Activated T-helper 1 cell treated with anti-CD3 and anti-CD28 coated beads, Interleukin-12 subunit alpha, Interleukin-12 subunit beta, Interleukin-2, Interleukin-4 antibody, amounts not matched to agents 30 ng/mL and 10 ng/mL and 1 ng/mL, durations not matched to agents 14 hours and 24 hours and 36 hours (primary cell): ENCODE data around the gene NDUFS2. TPM values are rescaled to one million over a fixed set of nuclear protein-coding genes. Genes with fewer than 3 reads are reported as not detected.
A peak's percentile ranks its signal among the peaks of the same experiment; 100 is the strongest.

Experiments used
- DNase-seq: peaks from one replicate; pipeline ENCODE4 v3.0.0; 2021; ENCODE audit warnings: low spot score
- H3K27ac Mint-ChIP-seq: one replicate; pipeline ENCODE4 v1.8.0; 2021; ENCODE audit warnings: mild to moderate bottlenecking, mixed read lengths
- H3K27me3 Mint-ChIP-seq: one replicate; pipeline ENCODE4 v1.8.0; 2022; ENCODE audit warnings: mild to moderate bottlenecking, moderate library complexity, mixed read lengths; ENCODE audit not compliant: insufficient read depth
- H3K36me3 Mint-ChIP-seq: one replicate; pipeline ENCODE4 v1.8.0; 2021; ENCODE audit warnings: low read depth, mixed read lengths
- H3K4me1 Mint-ChIP-seq: one replicate; pipeline ENCODE4 v1.8.0; 2021; ENCODE audit warnings: low read depth, mixed read lengths
- H3K4me3 Mint-ChIP-seq: one replicate; pipeline ENCODE4 v1.8.0; 2021; ENCODE audit warnings: mild to moderate bottlenecking, moderate library complexity, mixed read lengths
- H3K9me3 Mint-ChIP-seq: one replicate; pipeline ENCODE4 v1.8.0; 2021; ENCODE audit warnings: mixed read lengths
- intact Hi-C: fragments of 100-400 bp; cut with micrococcal nuclease; formaldehyde crosslinking; loops from one replicate; pipeline ENCODE4 v1.15.1; 2024
- total RNA-seq: library from RNA; stranded (reverse); gene quantifications from 2 replicates; pipeline ENCODE4 v1.2.3, GENCODE V29; 2022

NDUFS2 gene
- total RNA-seq, 1 donor from 2014 or later, result 72.9 TPM

GRCh38 chr1:161190962-161191521 is 11.1 kb upstream of the NDUFS2 start:
- no peak overlapping the region for H3K4me3 Mint-ChIP-seq
- H3K9me3 Mint-ChIP-seq, result no peaks in the 10 kb centered on the region
- intact Hi-C loops, result no loop called here
- H3K4me1 Mint-ChIP-seq, result peaks cover 61% of the 10 kb centered on the region
- peaks cover 3% of the 10 kb centered on the region for H3K36me3 Mint-ChIP-seq
- H3K27ac Mint-ChIP-seq, result no peak overlapping the region
- DNase-seq, result no peak
- H3K27me3 Mint-ChIP-seq, result no peaks in the 10 kb centered on the region

DNA sequence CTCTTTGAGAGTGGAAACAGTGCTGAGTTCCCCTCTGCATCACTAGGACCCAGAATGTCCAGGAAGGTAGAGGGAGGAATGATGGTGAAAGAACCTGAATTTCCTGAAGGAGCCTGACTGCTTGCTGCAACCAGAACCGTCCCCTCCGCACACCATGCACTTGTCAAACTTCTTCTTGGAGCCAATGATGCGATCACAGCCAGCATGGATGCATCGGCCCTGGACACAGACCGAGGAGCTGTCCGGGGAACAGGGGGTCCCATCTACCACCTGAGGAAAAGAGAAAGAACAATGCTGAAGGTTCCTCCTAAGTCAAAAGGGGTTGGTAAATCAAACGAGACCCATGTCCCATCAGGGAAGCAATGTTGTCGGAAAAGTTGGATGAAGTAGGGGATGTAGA is 10.2 kb upstream of the NDUFS2 start:
- Mint-ChIP-seq H3K36me3 (peaks cover 3% of the 10 kb centered on the region), H3K27ac (no peak overlapping the region), H3K9me3 (no peaks in the 10 kb centered on the region), H3K27me3 (no peaks in the 10 kb centered on the region), H3K4me3 (no peak overlapping the region), H3K4me1 (peaks cover 54% of the 10 kb centered on the region)
- no peak for DNase-seq
- intact Hi-C loops, result loop anchor here (1.0 kb wide), 5 partner anchors 10 to 190 kb away; partner anchors contain the start of genes B4GALT3 and NDUFS2

- DNase-seq, result peak; percentile 63
- Mint-ChIP-seq H3K27ac (peak overlapping the region; percentile 67), H3K27me3 (no peaks in the 10 kb centered on the region), H3K4me1 (peaks cover 53% of the 10 kb centered on the region), H3K4me3 (no peak overlapping the region), H3K36me3 (no peaks in the 10 kb centered on the region), H3K9me3 (no peaks in the 10 kb centered on the region)
- intact Hi-C loops, result loop anchor here (1.0 kb wide), 5 partner anchors 10 to 190 kb away; partner anchors contain the start of genes B4GALT3 and NDUFS2
These were observed 9.4 kb upstream of the NDUFS2 start for GRCh38 chr1:161192476-161193465.

DNA sequence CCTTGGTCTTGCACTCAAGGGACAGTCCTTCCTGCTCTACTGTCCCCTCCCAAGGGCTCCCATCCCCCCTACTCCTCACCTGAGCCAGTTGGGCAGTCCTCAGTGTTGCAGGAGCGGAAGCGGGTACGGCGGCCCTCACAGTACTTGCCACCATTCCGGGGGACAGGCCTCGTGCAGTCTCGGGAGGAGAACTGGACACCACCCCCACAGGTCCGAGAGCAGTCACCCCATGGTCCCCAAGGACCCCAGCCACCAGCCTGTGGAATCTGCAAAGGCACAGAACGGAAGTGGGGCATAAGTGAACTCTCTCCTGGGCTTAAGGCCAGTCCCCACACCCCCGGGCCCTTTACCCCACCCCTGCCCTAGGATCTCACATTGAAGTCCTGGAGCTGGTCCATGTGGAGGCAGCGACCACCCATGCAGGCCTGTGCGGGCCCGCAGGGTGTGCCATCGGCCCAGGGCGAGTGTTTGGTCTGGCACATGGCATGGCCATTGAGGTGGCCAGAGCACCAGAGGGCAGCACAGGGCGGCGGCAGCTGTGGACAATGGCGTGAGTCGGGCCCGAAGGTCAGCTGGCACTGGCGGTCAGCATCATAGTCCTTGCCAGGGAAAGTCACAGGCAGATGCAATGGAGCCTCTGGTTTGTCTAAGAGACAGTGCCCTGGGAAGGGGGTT is 8.5 kb upstream of the NDUFS2 start:
- no peak overlapping the region for H3K4me3 Mint-ChIP-seq
- H3K36me3 Mint-ChIP-seq, result no peaks in the 10 kb centered on the region
- H3K9me3 Mint-ChIP-seq, result no peaks in the 10 kb centered on the region
- H3K27ac Mint-ChIP-seq, result no peak overlapping the region
- DNase-seq, result no peak
- peaks cover 48% of the 10 kb centered on the region for H3K4me1 Mint-ChIP-seq
- intact Hi-C loops, result no loop called here
- no peaks in the 10 kb centered on the region for H3K27me3 Mint-ChIP-seq

- Mint-ChIP-seq H3K36me3 (no peaks in the 10 kb centered on the region), H3K9me3 (no peaks in the 10 kb centered on the region), H3K4me3 (no peak overlapping the region), H3K27me3 (no peaks in the 10 kb centered on the region), H3K27ac (peak overlapping the region; percentile 11), H3K4me1 (peaks cover 51% of the 10 kb centered on the region)
- no peak for DNase-seq
- intact Hi-C loops, result no loop called here
These were observed 7.0 kb upstream of the NDUFS2 start for GRCh38 chr1:161195171-161195570.

DNA sequence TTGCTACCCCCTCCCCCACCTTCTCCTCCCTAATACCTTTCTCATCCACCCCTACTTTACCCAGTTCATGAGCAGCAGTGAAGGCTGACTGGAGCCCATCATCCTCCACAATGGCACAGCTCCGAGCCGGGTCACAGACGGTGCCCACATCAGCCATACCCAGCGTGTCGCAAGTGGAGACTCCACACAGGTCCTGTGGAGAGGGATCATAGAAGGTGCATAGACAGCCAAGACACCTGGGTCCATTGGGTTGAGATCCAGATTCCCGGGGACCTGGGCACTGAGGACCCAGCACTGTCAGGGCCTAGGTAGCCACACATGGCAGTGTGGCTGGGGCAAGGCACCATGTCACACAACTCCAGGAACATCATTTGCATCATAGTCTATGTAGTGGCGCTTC is 6.1 kb upstream of the NDUFS2 start:
- intact Hi-C loops, result no loop called here
- Mint-ChIP-seq H3K4me1 (peaks cover 61% of the 10 kb centered on the region), H3K36me3 (no peaks in the 10 kb centered on the region), H3K27me3 (no peaks in the 10 kb centered on the region), H3K27ac (no peak overlapping the region), H3K9me3 (no peaks in the 10 kb centered on the region), H3K4me3 (no peak overlapping the region)
- no peak for DNase-seq

DNA sequence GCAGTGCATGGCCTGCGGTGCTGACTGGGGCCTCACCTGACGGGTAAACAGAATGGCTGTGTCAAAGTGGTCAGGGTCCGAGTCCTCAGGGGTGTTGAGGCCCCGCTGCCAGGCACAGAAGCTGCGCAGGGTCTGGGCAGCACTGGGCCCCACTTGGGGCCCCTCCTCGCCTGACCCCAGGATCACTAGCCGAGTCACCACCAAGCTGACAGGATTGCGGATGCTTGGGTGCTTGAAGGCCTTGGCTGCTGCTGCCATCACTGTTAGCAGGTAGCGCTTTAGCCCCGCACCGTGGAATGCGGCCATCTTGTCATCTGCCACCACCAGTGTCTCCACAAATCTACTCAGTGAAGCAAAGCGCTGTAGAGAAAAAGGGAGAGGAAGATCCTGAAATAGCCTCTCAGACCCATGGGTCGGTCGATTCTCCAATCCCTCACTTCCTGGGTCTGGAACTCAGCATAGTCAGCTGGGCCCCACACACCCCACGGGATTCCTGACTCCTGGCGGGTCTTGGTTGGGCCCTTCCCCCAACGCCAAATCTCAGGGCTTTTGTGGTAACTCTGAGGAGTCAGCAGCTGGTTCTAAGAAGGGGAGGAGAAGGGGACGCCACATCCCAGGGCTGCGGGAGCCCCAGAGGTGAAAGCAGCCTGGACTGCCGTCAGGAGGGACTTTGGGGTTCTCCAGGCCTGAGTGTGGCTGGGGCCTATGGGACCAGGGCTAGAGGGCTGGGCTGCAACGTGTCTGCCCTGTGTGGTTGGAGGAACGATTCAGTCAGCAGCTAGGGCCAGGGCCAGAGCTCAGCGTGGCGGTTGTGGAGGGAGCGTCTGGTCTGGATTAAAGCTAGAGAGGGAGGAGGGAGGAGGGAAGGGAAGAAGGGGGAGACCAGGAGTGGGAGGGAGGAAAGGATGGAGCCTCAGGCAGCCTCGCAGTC is 5.4 kb upstream of the NDUFS2 start:
- Mint-ChIP-seq H3K27ac (peak overlapping the region; percentile 54), H3K27me3 (no peaks in the 10 kb centered on the region), H3K4me1 (peaks cover 64% of the 10 kb centered on the region), H3K4me3 (no peak overlapping the region), H3K36me3 (no peaks in the 10 kb centered on the region), H3K9me3 (no peaks in the 10 kb centered on the region)
- no peak for DNase-seq
- intact Hi-C loops, result no loop called here

- no peak overlapping the region for H3K4me3 Mint-ChIP-seq
- H3K36me3 Mint-ChIP-seq, result peaks cover 3% of the 10 kb centered on the region
- H3K27ac Mint-ChIP-seq, result no peak overlapping the region
- H3K4me1 Mint-ChIP-seq, result peaks cover 59% of the 10 kb centered on the region
- H3K27me3 Mint-ChIP-seq, result no peaks in the 10 kb centered on the region
- DNase-seq, result no peak
- intact Hi-C loops, result no loop called here
- no peaks in the 10 kb centered on the region for H3K9me3 Mint-ChIP-seq
These were observed 4.5 kb upstream of the NDUFS2 start for GRCh38 chr1:161197560-161198193.

DNA sequence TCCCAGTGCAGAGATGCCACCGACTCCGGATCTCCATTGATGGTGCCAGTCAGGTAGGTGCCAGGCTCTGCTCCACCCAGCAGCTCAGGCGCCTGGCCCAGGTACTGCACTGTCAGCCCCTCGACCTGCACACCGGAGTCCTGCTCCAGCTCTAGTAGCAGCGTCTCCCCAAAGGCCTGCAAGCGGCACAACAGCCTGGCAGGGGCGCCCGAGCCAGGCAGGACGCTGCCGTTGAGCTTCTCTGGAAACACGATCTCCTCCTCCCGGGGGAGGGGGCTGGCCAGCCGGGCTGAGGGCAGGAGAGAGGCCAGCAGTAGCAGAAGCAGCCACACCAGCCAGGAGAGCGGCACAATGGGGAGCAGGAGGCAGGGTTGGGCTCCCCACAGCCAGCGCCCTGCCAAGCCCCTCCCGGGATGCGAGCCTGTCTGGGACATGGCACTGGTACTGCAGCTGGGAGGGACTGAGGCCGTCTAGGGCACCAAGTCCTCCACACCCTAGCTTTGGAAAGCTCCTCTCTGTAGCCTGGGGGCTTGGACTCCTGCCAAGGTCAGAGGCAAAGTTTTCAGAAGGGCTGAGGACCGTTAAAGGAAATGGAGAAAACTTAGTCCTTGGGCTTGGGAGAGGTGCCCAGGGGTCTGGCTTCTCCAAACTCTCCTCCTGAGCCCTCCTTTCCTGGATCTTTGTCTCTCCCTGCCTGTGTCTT is 3.8 kb upstream of the NDUFS2 start:
- intact Hi-C loops, result no loop called here
- Mint-ChIP-seq H3K9me3 (no peaks in the 10 kb centered on the region), H3K4me3 (no peak overlapping the region), H3K4me1 (peaks cover 59% of the 10 kb centered on the region), H3K27me3 (no peaks in the 10 kb centered on the region), H3K27ac (no peak overlapping the region), H3K36me3 (peaks cover 5% of the 10 kb centered on the region)
- no peak for DNase-seq

GRCh38 chr1:161198897-161199431 is 3.2 kb upstream of the NDUFS2 start, which contains the start of gene ADAMTS4:
Gene ADAMTS4, minus strand, starts transcription at chr1:161199054. Its CDS starts 427 bp downstream, at chr1:161198627.
- Mint-ChIP-seq H3K27me3 (no peaks in the 10 kb centered on the region), H3K27ac (peak within 1 kb of the TSS; percentile 97), H3K4me3 (no peak within 1 kb of the TSS), H3K4me1 (peaks cover 65% of the 10 kb centered on the region), H3K9me3 (no peaks in the 10 kb centered on the region), H3K36me3 (peaks cover 5% of the 10 kb centered on the region)
- intact Hi-C loops, result no loop called here
- DNase-seq, result no peak

DNA sequence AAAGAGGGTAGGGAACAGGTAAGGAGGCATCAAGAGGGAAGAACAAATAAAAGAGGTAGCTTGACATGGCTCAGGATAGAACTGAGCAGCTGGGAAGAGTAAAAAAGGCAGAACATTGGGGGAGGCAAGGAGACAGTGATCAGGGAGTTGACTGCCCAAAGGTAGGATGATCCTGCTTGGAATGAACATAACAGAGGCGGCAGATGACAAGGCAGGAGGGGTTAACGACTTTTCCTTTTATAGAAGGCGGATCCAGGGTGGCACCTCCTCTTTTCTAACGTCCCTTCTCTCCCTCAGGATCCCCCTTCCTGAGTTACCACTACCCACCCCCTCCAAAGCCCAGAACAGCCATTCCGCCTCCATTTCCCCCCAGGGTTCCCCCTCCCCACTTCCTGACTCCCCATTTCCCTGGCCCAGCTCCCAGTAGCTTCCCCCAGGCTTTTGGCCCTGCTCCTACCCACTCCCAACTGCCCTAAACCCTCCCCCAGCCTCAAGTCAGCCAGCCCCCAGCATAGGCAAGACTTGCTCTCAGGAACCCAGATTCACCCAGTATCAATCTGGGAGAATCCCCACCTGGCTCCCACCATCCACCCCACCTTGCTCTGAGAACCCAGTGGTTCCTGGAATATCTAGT is 2.5 kb upstream of the NDUFS2 start:
- intact Hi-C loops, result no loop called here

More for the DNA sequence above, 2.5 kb upstream of the NDUFS2 start:
- Mint-ChIP-seq H3K4me1 (peaks cover 70% of the 10 kb centered on the region), H3K27me3 (no peaks in the 10 kb centered on the region), H3K4me3 (no peak overlapping the region), H3K36me3 (peaks cover 11% of the 10 kb centered on the region), H3K27ac (peak overlapping the region; percentile 97), H3K9me3 (no peaks in the 10 kb centered on the region)
- DNase-seq, result no peak
